ENCODE data around the gene SUGCT.

SUGCT gene

GRCh38 chr7:40802497-40802896 lies 667.7 kb downstream of the SUGCT start:
- no peak for DNase-seq

DNA sequence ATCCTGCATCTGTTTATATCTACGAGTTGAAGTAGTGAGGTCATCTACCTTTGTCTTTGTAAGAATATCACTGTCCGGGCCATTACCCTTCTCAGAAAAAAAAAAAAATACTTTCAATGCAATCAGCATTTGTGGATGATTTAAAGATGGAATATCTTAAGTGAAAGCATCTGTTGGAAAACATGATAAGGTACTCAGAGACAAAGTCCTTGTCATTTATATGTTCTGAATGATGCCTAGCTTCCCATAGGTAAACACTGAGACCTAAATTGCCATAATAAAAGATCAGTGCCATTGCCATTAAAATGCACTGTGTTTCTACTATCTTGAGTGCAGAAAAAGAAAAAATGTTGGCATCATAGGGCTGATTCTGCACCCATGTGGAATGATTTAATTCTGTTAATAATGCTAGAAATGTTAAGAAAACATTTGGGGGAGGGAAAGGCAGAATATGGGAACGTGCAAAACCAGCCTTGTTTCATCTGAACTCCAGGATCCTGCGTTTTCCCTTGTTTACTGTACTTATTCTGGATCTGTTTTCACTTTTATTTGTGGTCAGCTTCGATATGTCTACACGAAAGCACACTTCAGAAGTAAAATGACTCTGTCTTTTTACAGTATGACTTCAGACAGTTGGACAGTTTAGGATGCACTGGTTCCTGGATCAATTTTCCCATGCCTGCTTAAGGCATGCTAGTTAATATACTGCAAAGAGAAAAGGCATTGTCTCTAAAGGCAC lies 669.8 kb downstream of the SUGCT start:
- no peak for DNase-seq

DNA sequence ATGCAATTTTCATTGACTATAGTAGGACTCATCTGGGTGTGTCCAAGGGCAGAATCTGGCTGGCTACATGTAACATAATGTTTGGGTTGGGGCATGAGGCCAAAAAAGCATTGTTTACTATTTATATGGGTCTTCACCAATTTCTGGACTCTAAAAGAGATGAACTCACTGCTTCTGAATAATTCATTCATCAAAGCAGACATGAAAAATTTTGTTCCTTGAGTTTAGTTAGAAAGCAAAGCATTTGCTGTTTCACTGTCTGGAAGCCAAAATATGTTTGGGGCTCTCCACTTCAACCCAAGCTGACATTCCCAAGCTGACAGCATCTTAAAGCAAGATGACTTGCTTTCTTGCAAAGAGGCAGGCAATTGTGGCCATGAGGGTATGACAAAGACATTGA lies 670.6 kb downstream of the SUGCT start:
- no peak for DNase-seq

DNA sequence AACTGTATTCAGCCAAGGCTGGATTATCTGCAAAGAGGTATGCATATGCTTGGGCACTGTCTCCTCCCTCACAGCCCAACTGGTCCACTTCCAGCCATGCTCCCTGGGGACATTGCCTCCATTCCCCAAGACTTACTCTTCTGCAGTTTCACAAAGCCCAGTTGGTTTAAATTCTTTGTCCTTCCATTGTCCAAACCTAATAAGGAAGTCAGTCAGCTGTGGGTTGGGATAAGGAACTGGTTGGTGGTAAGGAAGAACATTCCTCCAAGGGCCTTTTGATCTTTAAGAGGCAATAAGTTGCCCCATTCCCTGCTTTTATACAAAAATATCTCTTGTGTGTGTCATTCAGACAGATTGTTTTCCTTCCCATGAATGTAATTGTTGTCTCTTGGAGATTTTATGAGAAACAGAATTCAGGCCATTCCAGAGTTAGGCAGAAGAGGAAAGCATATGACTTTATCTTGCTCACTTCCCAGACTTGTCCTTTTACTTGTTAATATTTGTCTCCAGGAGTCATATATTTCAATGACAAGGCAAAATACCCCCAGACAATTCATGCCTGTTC lies 673.7 kb downstream of the SUGCT start:
- DNase-seq: no peak

DNA sequence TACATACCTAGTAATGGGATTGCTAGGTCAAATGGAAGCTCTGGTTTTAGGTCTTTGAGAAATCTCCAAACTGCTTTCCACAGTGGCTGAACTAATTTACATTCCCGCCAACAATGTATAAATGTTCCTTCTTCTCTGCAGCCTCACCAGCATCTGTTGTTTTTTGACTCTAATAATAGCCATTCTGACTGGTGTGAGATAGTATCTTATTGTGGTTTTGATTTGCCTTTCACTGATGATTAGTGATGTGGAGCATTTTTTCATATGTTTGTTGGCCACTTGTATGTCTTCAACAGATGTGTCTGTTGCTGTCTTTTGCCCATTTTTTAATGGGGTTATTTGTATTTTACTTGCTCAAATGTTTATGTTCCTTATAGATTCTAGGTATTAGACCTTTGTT lies 675.5 kb downstream of the SUGCT start:
- DNase-seq: no peak

- no peak for DNase-seq
These were observed 676.9 kb downstream of the SUGCT start for GRCh38 chr7:40811666-40812065.

DNA sequence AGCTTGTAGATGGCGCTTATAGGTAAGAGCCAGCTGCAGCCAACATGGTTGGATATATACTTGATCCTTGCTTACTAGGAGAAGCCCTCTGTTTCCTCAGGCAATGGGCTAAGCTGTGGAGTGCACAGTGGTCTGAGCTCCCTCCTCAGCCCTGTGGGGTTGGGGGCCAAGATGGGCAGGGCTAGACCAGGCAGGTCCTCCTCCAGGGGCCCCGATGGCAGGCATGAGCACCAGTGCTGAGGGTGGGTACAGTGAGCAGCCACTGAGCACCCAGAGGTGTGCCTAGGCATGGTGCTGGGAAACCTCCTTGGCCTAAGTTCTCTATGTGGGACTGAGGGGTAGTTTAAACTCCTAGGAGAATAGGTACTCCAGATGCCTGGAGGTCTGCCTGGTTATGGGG lies 680.2 kb downstream of the SUGCT start:
- DNase-seq: no peak

DNA sequence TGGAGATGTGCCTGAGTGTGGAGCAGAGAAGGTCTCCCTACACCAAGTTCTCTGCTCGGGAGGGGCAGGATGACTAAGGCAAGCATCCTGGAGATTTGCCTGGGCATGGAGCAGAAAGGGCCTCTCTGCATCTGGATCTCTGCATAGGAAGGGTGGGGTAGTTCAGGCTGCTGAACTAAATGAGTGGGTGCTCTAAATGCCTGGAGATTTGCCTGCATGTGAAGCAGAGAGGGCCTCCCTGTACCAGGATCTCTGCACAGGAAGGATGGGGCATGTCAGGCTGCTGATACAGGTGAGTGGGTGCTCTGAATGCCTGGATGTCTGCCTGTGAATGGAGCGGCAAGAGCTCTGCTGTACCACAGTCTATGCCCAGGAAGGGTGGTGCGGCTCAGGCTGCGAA lies 680.7 kb downstream of the SUGCT start:
- no peak for DNase-seq

DNA sequence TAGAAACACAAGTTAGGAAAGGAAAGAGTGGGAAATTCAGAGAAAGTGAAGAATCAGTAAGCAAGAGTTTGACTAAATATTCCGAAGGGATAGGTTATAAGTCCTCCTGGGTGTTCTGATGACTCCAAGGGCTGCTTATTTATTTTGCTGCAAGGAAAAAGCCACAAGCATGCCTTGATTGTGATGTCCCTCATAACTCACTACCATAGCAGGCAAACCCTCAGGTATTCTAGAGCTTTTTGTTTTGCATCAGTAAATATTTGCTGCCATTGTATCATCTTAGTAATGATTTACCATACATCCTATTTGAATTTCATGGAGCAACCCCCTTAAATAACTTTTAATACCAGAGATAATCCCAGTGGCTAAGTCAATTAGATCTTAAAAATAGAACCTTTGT lies 688.1 kb downstream of the SUGCT start:
- DNase-seq: no peak

- DNase-seq: no peak
These were observed 689.7 kb downstream of the SUGCT start for GRCh38 chr7:40824461-40824860.

GRCh38 chr7:40826411-40827221 lies 691.8 kb downstream of the SUGCT start:
- peak; percentile 80 for DNase-seq

DNA sequence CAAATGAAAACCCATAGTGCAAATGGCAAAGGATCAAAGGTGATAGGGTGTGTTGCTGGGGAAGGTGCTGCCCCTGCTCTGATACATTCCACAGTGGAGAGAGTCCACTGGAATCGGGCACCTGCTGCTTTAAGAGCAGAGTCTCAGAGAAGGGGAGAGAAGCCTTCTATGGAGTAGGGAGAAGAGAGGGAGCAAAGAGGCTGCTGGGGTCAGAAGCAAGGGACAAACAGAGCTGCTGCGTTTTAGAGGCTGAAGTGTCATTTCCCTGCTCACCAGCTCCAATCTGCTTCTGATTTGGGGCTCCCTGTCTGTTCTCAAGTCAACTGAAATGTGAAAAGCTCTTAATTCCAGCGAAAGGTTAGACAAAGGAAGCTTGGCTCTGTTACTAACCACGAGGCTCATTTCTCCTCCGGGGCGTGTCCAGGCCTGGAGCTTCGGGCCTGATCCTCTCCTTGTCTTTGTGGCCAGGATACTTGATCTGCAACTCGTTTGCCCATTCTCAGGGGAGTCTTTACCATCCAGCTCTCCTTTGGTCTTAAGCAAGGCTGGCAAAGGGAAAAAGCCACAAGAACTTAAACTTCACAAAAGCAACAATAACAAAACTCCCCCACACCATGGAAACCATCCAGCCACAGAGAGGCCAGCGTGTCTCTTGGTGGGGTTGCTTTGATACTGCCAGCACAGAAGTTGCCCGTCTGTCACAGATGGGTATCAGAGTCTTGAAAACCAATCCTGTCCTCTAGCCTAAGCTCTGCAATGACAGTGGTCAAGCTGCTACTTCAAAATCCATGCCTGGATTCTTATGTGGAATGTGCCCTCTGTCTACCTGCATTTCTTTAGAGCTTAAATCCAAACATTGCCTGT lies 692.6 kb downstream of the SUGCT start:
- DNase-seq: peak; percentile 69

DNA sequence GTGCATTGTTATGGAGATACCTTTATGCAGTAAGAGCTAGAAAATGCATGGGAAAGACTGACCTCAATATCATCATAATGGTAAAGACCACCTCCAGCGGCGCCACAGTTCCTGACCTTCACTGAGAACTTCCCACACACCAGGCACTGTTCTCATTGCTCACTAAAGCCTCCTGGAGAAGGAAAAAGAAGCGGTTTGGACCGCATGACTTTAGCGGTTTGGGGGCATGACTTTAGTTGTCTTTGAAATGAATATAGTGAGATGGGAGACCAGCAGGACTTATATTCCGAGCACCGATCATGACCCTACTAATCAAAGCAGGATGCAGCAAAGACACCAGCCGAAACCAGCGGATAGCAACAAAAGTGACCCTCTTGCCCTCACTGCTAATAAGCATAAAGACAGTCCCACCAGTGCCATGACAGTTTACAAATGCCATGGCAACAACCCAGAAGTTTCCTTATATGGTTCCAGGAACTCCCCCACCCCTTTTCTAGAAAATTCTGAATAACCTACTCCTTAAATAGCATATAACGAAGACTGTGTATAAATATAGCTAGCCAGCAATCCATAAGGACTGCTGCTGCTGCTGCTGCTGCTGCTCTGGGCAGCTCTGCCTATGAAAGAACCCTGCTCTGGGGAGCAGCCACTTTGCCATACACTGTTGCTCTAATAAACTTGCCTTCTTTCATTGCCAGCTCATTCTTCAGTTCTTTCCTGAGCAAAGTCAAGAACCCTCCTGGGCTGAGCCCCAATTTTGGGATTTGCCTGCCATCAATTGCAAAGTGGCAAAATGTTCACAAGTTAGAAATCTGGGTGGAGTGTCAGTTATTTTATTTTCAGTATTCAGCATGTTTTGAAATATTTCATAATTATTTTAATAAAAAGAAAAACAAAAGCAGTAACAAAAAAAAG lies 694.1 kb downstream of the SUGCT start:
- DNase-seq: no peak

- no peak for DNase-seq
These were observed 698.5 kb downstream of the SUGCT start for GRCh38 chr7:40833191-40833887.

- DNase-seq: no peak
These were observed 699.1 kb downstream of the SUGCT start for GRCh38 chr7:40833888-40834234.

GRCh38 chr7:40836218-40836617 lies 701.4 kb downstream of the SUGCT start:
- DNase-seq: no peak

GRCh38 chr7:40839881-40840280 lies 705.1 kb downstream of the SUGCT start:
- no peak for DNase-seq

GRCh38 chr7:40840990-40841389 lies 706.2 kb downstream of the SUGCT start:
- DNase-seq: no peak

DNA sequence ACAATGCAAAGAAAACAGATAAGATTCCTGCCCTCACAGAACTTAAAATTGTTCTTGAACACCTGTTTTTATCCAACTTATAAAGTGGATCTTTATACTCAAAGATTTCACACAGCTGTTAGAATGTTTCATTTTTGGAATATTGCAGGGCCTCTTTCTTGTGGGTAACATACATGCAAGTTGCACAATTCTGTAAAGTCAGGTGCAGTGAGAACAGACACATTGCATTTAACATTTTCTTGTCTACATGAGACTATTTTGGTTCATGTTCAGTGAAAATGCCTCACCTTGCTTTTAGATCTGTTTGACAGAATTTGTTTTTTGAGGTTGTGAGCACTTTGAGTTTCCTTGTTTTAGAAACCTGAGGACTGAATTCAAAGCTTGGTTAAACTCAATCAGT lies 707.8 kb downstream of the SUGCT start:
- DNase-seq: no peak

- DNase-seq: no peak
These were observed 708.7 kb downstream of the SUGCT start for GRCh38 chr7:40843338-40843985.

GRCh38 chr7:40845943-40846342 lies 711.1 kb downstream of the SUGCT start:
- DNase-seq: no peak

Measured in islet precursor cell (in vitro differentiated cells).